ENCODE results near the gene PIGC. TPM values are rescaled to one million over a fixed set of nuclear protein-coding genes. Genes with fewer than 3 reads are reported as not detected.

The PIGC gene
- total RNA-seq, 1 experiment from 2014 or later = 26.1 TPM

GRCh38 chr1:172400722-172401105 is 43.2 kb downstream of the PIGC start:
- H3K27ac Mint-ChIP-seq (ENCODE audit: unreplicated experiment) = peak overlapping the region; percentile 20
- BruUV-seq (replicated peaks) = no TSS peak
- no peak overlapping the region for H3K4me3 Mint-ChIP-seq (ENCODE audit: unreplicated experiment)
- CTCF ChIA-PET = no interaction called here
- Histone ChIP-seq H3K36me3 (ENCODE audit: control insufficient read depth, insufficient read depth, low read length) (no peaks in the 10 kb centered on the region), H3K9me3 (no peaks in the 10 kb centered on the region), H3K27me3 (replicated peaks; ENCODE audit: control insufficient read depth, insufficient read depth, low read length) (no peaks in the 10 kb centered on the region), H3K4me3 (ENCODE audit: low read depth, low read length) (no peak overlapping the region), H3K4me1 (peaks cover 15% of the 10 kb centered on the region)
- no peak for TF ChIP-seq CTCF (IDR thresholded peaks at IDR 0.05; ENCODE audit: insufficient read depth in 1 of 2, low read depth in 1 of 2, low read length in 1 of 2, severe bottlenecking in 1 of 2, unreplicated experiment in 1 of 2)
- H3K27me3 Mint-ChIP-seq (ENCODE audit: insufficient read depth, unreplicated experiment) = no peaks in the 10 kb centered on the region
- no peaks in the 10 kb centered on the region for H3K9me3 Mint-ChIP-seq (ENCODE audit: unreplicated experiment)
- no peak for DNase-seq
- H3K4me1 Mint-ChIP-seq (ENCODE audit: low read depth, unreplicated experiment) = peaks cover 20% of the 10 kb centered on the region
- intact Hi-C loops (cut with micrococcal nuclease; ENCODE audit: unreplicated experiment) = no loop called here
- no peaks in the 10 kb centered on the region for H3K36me3 Mint-ChIP-seq (ENCODE audit: insufficient read depth, unreplicated experiment)
- POLR2A ChIA-PET = no interaction called here

- peaks cover 20% of the 10 kb centered on the region for H3K4me1 Mint-ChIP-seq (ENCODE audit: low read depth, unreplicated experiment)
- H3K9me3 ChIP-seq = no peaks in the 10 kb centered on the region
These were observed 43.8 kb downstream of the PIGC start for GRCh38 chr1:172399756-172400721.

More at GRCh38 chr1:172399756-172400721, 43.8 kb downstream of the PIGC start:
- intact Hi-C loops (cut with micrococcal nuclease; ENCODE audit: unreplicated experiment) = loop anchor here (1.0 to 5.0 kb wide), 6 partner anchors 40 to 398 kb away; no protein-coding TSS in a partner anchor
- no peak for DNase-seq
- TF ChIP-seq CTCF (IDR thresholded peaks at IDR 0.05; ENCODE audit: insufficient read depth in 1 of 2, low read depth in 1 of 2, low read length in 1 of 2, severe bottlenecking in 1 of 2, unreplicated experiment in 1 of 2) = peak in 1 of 2 experiments; percentile 27
- H3K4me3 ChIP-seq (ENCODE audit: low read depth, low read length) = no peak overlapping the region
- H3K4me1 ChIP-seq = peaks cover 15% of the 10 kb centered on the region
- no peaks in the 10 kb centered on the region for H3K27me3 ChIP-seq (replicated peaks; ENCODE audit: control insufficient read depth, insufficient read depth, low read length)
- no peaks in the 10 kb centered on the region for H3K9me3 Mint-ChIP-seq (ENCODE audit: unreplicated experiment)
- ChIA-PET CTCF (interaction anchor here (0.7 to 1.8 kb wide), 4 partner anchors 180 to 415 kb away, joined by 3 to 9 read pairs (median 4); no protein-coding TSS in a partner anchor), POLR2A (no interaction called here)
- H3K36me3 Mint-ChIP-seq (ENCODE audit: insufficient read depth, unreplicated experiment) = no peaks in the 10 kb centered on the region
- H3K36me3 ChIP-seq (ENCODE audit: control insufficient read depth, insufficient read depth, low read length) = no peaks in the 10 kb centered on the region
- BruUV-seq (replicated peaks) = no TSS peak
- H3K27ac Mint-ChIP-seq (ENCODE audit: unreplicated experiment) = peak overlapping the region; percentile 20
- no peak overlapping the region for H3K4me3 Mint-ChIP-seq (ENCODE audit: unreplicated experiment)
- no peaks in the 10 kb centered on the region for H3K27me3 Mint-ChIP-seq (ENCODE audit: insufficient read depth, unreplicated experiment)
